Loucy (cell line): ENCODE results near the gene ANP32E.

Source experiments
- H2AFZ ChIP-seq: fragments of 200-600 bp; sonication (generic); 2 replicates; pipeline ENCODE4 v1.6.0; 2016; ENCODE audit warnings: antibody characterized with exemption, mild to moderate bottlenecking, low read length, moderate library complexity
- H3F3A ChIP-seq: fragments of 200-600 bp; 2 replicates; pipeline ENCODE4 v1.6.0; 2016; ENCODE audit warnings: antibody characterized with exemption, low read depth, mild to moderate bottlenecking
- H3K27me3 ChIP-seq: fragments of 200-600 bp; sonication (generic); 2 replicates; pipeline ENCODE4 v1.6.1; 2014; ENCODE audit warnings: low read length, mild to moderate bottlenecking; ENCODE audit not compliant: insufficient read depth, poor library complexity, severe bottlenecking
- H3K36me3 ChIP-seq: fragments of 200-600 bp; sonication (generic); 2 replicates; pipeline ENCODE4 v1.6.1; 2016; ENCODE audit warnings: low read length; ENCODE audit not compliant: insufficient read depth
- H3K4me1 ChIP-seq: fragments of 200-600 bp; sonication (generic); 2 replicates; pipeline ENCODE4 v1.5.1; 2014; ENCODE audit warnings: low read length, mild to moderate bottlenecking; ENCODE audit not compliant: insufficient read depth, poor library complexity, severe bottlenecking
- H3K4me2 ChIP-seq: fragments of 200-600 bp; sonication (generic); 2 replicates; pipeline ENCODE4 v1.6.0; 2014; ENCODE audit warnings: antibody characterized with exemption, low read length, low read depth, mild to moderate bottlenecking; ENCODE audit not compliant: poor library complexity, severe bottlenecking
- H3K4me3 ChIP-seq: fragments of 200-600 bp; sonication (generic); 2 replicates; pipeline ENCODE4 v1.5.1; 2014; ENCODE audit warnings: low read length, mild to moderate bottlenecking, mixed read lengths; ENCODE audit not compliant: poor library complexity, severe bottlenecking
- H3K79me2 ChIP-seq: fragments of 200-600 bp; sonication (generic); 2 replicates; pipeline ENCODE4 v1.6.1; 2014; ENCODE audit warnings: low read length; ENCODE audit not compliant: insufficient read depth
- H3K9ac ChIP-seq: fragments of 200-600 bp; sonication (generic); 2 replicates; pipeline ENCODE4 v1.6.0; 2014; ENCODE audit warnings: mild to moderate bottlenecking, low read depth, low read length, moderate library complexity; ENCODE audit not compliant: poor library complexity, severe bottlenecking
- H3K9me2 ChIP-seq: fragments of 200-600 bp; sonication (generic); replicated peaks from 2 replicates; pipeline ENCODE4 v1.6.1; 2016; ENCODE audit warnings: low read depth, low read length, mixed read lengths
- H3K9me3 ChIP-seq: fragments of 200-600 bp; sonication (generic); 2 replicates; pipeline ENCODE4 v1.6.1; 2014; ENCODE audit warnings: mild to moderate bottlenecking, antibody characterized with exemption, low read length, low read depth; ENCODE audit not compliant: insufficient read depth
- H4K20me1 ChIP-seq: fragments of 200-600 bp; sonication (generic); 2 replicates; pipeline ENCODE4 v1.6.0; 2014; ENCODE audit warnings: antibody characterized with exemption, low read length, mild to moderate bottlenecking; ENCODE audit not compliant: insufficient read depth, poor library complexity, severe bottlenecking
- EZH2phosphoT487 ChIP-seq: fragments of 200-600 bp; IDR thresholded peaks from 2 replicates; pipeline ENCODE4 v1.6.1; 2018; ENCODE audit warnings: antibody characterized with exemption, mild to moderate bottlenecking, moderate library complexity, borderline replicate concordance
- TF ChIP-seq, protein P1 (sequence below): fragments of 200-600 bp; sonication (generic); conservative IDR thresholded peaks from 2 replicates; pipeline ENCODE4 v1.5.1; 2014; ENCODE audit warnings: mild to moderate bottlenecking, antibody characterized with exemption, low read length

Gene ANP32E

DNA sequence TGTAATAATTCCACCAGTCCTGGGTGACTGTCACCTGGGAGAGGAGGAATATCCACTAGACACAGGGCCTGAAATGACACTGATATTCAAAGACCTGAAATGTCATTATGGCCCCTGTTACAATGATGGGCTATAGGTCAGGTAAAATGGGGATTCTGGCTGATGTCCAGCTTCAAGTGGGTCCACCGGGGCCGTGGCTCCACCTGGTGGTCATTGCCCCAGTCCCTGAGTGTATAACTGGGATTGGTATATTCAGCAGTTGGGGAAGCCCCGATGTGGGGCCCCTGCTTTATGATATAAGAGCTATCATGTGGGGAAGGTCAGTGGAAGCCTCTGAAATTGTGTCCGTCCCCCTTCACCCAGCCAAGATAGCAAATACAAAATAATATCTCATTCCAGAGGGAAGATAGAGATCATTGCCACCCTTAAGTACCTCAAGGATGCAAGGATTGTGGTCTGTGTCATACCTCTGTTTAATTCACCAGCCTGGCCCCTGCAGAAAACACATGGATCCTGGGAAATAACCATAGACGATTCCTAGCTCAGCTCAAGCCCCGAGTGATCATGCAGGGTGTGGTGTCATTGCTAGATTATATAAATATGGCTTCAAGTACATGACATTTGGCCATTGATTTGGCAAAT is 66.8 kb downstream of the ANP32E start:
- no peaks in the 10 kb centered on the region for H3K9me2 ChIP-seq
- no peak overlapping the region for H3K9ac ChIP-seq
- no peaks in the 10 kb centered on the region for H3K36me3 ChIP-seq
- no peak overlapping the region for H3K4me3 ChIP-seq
- H4K20me1 ChIP-seq = no peaks in the 10 kb centered on the region
- H3K4me1 ChIP-seq = peaks cover 19% of the 10 kb centered on the region
- no peaks in the 10 kb centered on the region for H3K79me2 ChIP-seq
- TF ChIP-seq, protein P1, sequence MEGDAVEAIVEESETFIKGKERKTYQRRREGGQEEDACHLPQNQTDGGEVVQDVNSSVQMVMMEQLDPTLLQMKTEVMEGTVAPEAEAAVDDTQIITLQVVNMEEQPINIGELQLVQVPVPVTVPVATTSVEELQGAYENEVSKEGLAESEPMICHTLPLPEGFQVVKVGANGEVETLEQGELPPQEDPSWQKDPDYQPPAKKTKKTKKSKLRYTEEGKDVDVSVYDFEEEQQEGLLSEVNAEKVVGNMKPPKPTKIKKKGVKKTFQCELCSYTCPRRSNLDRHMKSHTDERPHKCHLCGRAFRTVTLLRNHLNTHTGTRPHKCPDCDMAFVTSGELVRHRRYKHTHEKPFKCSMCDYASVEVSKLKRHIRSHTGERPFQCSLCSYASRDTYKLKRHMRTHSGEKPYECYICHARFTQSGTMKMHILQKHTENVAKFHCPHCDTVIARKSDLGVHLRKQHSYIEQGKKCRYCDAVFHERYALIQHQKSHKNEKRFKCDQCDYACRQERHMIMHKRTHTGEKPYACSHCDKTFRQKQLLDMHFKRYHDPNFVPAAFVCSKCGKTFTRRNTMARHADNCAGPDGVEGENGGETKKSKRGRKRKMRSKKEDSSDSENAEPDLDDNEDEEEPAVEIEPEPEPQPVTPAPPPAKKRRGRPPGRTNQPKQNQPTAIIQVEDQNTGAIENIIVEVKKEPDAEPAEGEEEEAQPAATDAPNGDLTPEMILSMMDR = peak; percentile 94
- no peak for TF ChIP-seq EZH2phosphoT487
- H3K9me3 ChIP-seq = no peaks in the 10 kb centered on the region
- H2AFZ ChIP-seq = no peak overlapping the region
- no peaks in the 10 kb centered on the region for H3K27me3 ChIP-seq
- H3F3A ChIP-seq = peaks cover 13% of the 10 kb centered on the region
- no peak overlapping the region for H3K4me2 ChIP-seq
